Fibroblast of pulmonary artery (primary cell): ENCODE results near the gene RELL1.
A peak's percentile ranks its signal among the peaks of the same experiment; 100 is the strongest.

Source experiments
- DNase-seq: peaks from one replicate; pipeline ENCODE4 v3.0.0-alpha.2; 2010; ENCODE audit warnings: low read depth
- H3K4me3 ChIP-seq: replicated peaks from 2 replicates; pipeline ENCODE4 v1.5.1; 2011; ENCODE audit warnings: low read depth, mild to moderate bottlenecking, control low read depth, low read length, moderate library complexity
- CTCF ChIP-seq: IDR thresholded peaks from 2 replicates; pipeline ENCODE4 v1.5.1; 2011; ENCODE audit warnings: mild to moderate bottlenecking, control low read depth, low read length, inconsistent platforms; ENCODE audit errors: missing control alignments

Gene RELL1

GRCh38 chr4:37667197-37668100 is 18.7 kb downstream of the RELL1 start:
- H3K4me3 ChIP-seq, result no peak overlapping the region
- no peak for DNase-seq
- TF ChIP-seq CTCF, result no peak

GRCh38 chr4:37666625-37667071 is 19.5 kb downstream of the RELL1 start:
- peak; percentile 91 for DNase-seq
- H3K4me3 ChIP-seq, result no peak overlapping the region
- peak; percentile 31 for TF ChIP-seq CTCF

GRCh38 chr4:37665333-37666320 is 20.5 kb downstream of the RELL1 start:
- no peak for TF ChIP-seq CTCF
- H3K4me3 ChIP-seq, result no peak overlapping the region
- no peak for DNase-seq

- no peak for DNase-seq
- TF ChIP-seq CTCF, result no peak
- H3K4me3 ChIP-seq, result no peak overlapping the region
Measured at GRCh38 chr4:37664696-37665095, 21.5 kb downstream of the RELL1 start.

- DNase-seq, result no peak
- no peak overlapping the region for H3K4me3 ChIP-seq
- TF ChIP-seq CTCF, result no peak
Measured at GRCh38 chr4:37663552-37663951, 22.6 kb downstream of the RELL1 start.

- TF ChIP-seq CTCF, result no peak
- no peak for DNase-seq
- H3K4me3 ChIP-seq, result no peak overlapping the region
Measured at GRCh38 chr4:37662861-37663390, 23.2 kb downstream of the RELL1 start.
